Measurements from ENCODE around the gene GET4. TPM values are rescaled to one million over a fixed set of nuclear protein-coding genes. Genes with fewer than 3 reads are reported as not detected.
"Not testable (repeated sequence)": the region's sequence is repeated elsewhere in the genome, so short reads cannot be mapped to it uniquely, and the experiment has no call there.

Gene GET4
- polyA plus RNA-seq, 1 donor: 42.9 TPM

GRCh38 chr7:868189-868486 is 8.2 kb upstream of the GET4 start:
- no peak for DNase-seq

- DNase-seq: no peak
Measured at GRCh38 chr7:869348-869747, 7.0 kb upstream of the GET4 start.

- no peak for DNase-seq
Measured at GRCh38 chr7:871900-872537, 4.3 kb upstream of the GET4 start.

- DNase-seq: not testable (repeated sequence)
Measured at GRCh38 chr7:872685-873084, 3.7 kb upstream of the GET4 start.

GRCh38 chr7:873367-874002 is 2.9 kb upstream of the GET4 start:
- peak; percentile 66 for DNase-seq

- DNase-seq: no peak
Measured at GRCh38 chr7:874031-874749, 2.2 kb upstream of the GET4 start.

- DNase-seq: no peak
Measured at GRCh38 chr7:875051-875450, 1.3 kb upstream of the GET4 start.

- no peak for DNase-seq
Measured at GRCh38 chr7:875476-876076, 778 bp upstream of the GET4 start.

GRCh38 chr7:876972-877311 is 588 bp downstream of the GET4 start:
- no peak for DNase-seq

- no peak for DNase-seq
Measured at GRCh38 chr7:877312-878232, 1.2 kb downstream of the GET4 start.

- DNase-seq: no peak
Measured at GRCh38 chr7:879093-879492, 2.7 kb downstream of the GET4 start.

GRCh38 chr7:879706-880105 is 3.4 kb downstream of the GET4 start:
- no peak for DNase-seq

- DNase-seq: no peak
Measured at GRCh38 chr7:880450-880849, 4.1 kb downstream of the GET4 start.

- DNase-seq: no peak
Measured at GRCh38 chr7:881441-882234, 5.3 kb downstream of the GET4 start.

GRCh38 chr7:882336-883035 is 6.1 kb downstream of the GET4 start:
- no peak for DNase-seq

GRCh38 chr7:883055-884021 is 7.0 kb downstream of the GET4 start:
- no peak for DNase-seq

- no peak for DNase-seq
Measured at GRCh38 chr7:884191-885003, 8.0 kb downstream of the GET4 start.

GRCh38 chr7:885261-885892 is 9.0 kb downstream of the GET4 start:
- DNase-seq: no peak
